ENCODE results near the gene SULT1C2. TPM values are rescaled to one million over a fixed set of nuclear protein-coding genes. Genes with fewer than 3 reads are reported as not detected.

The SULT1C2 gene
- total RNA-seq, 1 experiment from 2014 or later: 1.6 TPM

DNA sequence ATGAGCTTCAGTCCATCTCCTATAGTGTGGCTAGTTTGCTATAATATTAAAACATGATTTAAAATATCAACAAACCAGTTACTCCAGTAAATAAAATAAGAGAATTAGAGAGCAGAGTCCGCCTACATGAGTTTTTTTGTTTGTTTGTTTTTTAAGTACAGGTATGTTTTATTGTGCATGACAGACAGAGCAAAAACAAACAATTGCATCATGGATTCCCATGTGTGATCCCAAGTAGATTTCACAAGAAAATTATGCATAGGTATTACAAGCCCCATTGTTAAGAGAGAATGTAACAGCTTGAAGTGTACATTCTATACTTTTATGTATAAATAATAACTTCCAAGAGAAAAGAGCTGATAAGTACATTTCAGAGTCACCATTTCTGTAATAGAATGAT, 27.9 kb upstream of the SULT1C2 start:
- Histone ChIP-seq H3K4me1 (ENCODE audit: insufficient read depth, low read length) (no peaks in the 10 kb centered on the region), H3T11ph (ENCODE audit: low read length) (no peak overlapping the region), H4K91ac (ENCODE audit: insufficient read length, low read depth, low read length) (no peak overlapping the region), H3K56ac (ENCODE audit: insufficient read length, low read depth, low read length) (no peak overlapping the region), H3K27me3 (ENCODE audit: insufficient read depth, low read length) (no peaks in the 10 kb centered on the region), H3K18ac (ENCODE audit: insufficient read length, low read depth, low read length) (no peak overlapping the region), H3K79me1 (ENCODE audit: insufficient read depth, low read depth, low read length, poor library complexity, severe bottlenecking) (no peaks in the 10 kb centered on the region), H3K23me2 (ENCODE audit: insufficient read length, low read depth, low read length, poor library complexity, severe bottlenecking) (no peaks in the 10 kb centered on the region), H3K4ac (ENCODE audit: low read depth, low read length) (no peak overlapping the region), H2BK120ac (ENCODE audit: low read depth, low read length, poor library complexity, severe bottlenecking) (no peak overlapping the region), H4K5ac (ENCODE audit: insufficient read length, low read depth, low read length) (no peak overlapping the region), H2AK5ac (ENCODE audit: insufficient read length, low read length) (no peak overlapping the region), H2BK12ac (ENCODE audit: insufficient read length, low read depth, low read length) (no peak overlapping the region), H3K9ac (ENCODE audit: extremely low read depth, insufficient read length, low read length) (no peak overlapping the region), H3K79me2 (ENCODE audit: insufficient read depth, low read length) (no peaks in the 10 kb centered on the region), H3K27ac (ENCODE audit: insufficient read length, low read depth, low read length) (no peak overlapping the region), H3K9me3 (ENCODE audit: control insufficient read depth, low read depth, low read length) (no peaks in the 10 kb centered on the region), H2BK5ac (ENCODE audit: insufficient read length, low read length) (no peak overlapping the region), H2BK20ac (ENCODE audit: low read depth, low read length, poor library complexity, severe bottlenecking) (no peak overlapping the region), H3K14ac (ENCODE audit: insufficient read depth, low read length) (no peak overlapping the region), H2BK15ac (ENCODE audit: low read depth, low read length) (no peak overlapping the region), H3K4me2 (ENCODE audit: insufficient read depth, insufficient read length, low read length) (no peak overlapping the region), H4K20me1 (ENCODE audit: control insufficient read depth, insufficient read depth, insufficient read length) (no peaks in the 10 kb centered on the region), H4K8ac (replicated peaks; ENCODE audit: insufficient read length, low read depth, low read length) (no peak overlapping the region), H2AFZ (ENCODE audit: low read length) (no peak overlapping the region), H3K23ac (ENCODE audit: insufficient read length, low read depth, low read length) (no peak overlapping the region)
- WGBS (ENCODE audit: extremely low coverage, insufficient read length, low lambda C conversion rate): no CpG with 5 or more reads among the region's 1 CpG
- H3K9me3 Mint-ChIP-seq: peaks cover 5 to 7% of the 10 kb centered on the region in 2 experiments
- H3K4me3 Mint-ChIP-seq: no peak overlapping the region
- TF ChIP-seq, protein P1, sequence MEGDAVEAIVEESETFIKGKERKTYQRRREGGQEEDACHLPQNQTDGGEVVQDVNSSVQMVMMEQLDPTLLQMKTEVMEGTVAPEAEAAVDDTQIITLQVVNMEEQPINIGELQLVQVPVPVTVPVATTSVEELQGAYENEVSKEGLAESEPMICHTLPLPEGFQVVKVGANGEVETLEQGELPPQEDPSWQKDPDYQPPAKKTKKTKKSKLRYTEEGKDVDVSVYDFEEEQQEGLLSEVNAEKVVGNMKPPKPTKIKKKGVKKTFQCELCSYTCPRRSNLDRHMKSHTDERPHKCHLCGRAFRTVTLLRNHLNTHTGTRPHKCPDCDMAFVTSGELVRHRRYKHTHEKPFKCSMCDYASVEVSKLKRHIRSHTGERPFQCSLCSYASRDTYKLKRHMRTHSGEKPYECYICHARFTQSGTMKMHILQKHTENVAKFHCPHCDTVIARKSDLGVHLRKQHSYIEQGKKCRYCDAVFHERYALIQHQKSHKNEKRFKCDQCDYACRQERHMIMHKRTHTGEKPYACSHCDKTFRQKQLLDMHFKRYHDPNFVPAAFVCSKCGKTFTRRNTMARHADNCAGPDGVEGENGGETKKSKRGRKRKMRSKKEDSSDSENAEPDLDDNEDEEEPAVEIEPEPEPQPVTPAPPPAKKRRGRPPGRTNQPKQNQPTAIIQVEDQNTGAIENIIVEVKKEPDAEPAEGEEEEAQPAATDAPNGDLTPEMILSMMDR (conservative IDR thresholded peaks at IDR 0.05): no peak
- H3K27me3 Mint-ChIP-seq (ENCODE audit: low read depth): peaks cover 2% of the 10 kb centered on the region
- no peak overlapping the region for H3K27ac Mint-ChIP-seq
- no peak for DNase-seq
- peaks cover 15 to 27% of the 10 kb centered on the region in 2 experiments for H3K4me1 Mint-ChIP-seq
- peaks cover 0 to 14% (median 4%) of the 10 kb centered on the region in 3 experiments; a peak in 2 of 7 replicates for H3K36me3 Mint-ChIP-seq (ENCODE audit: insufficient read depth in 1 of 3, low read depth in 3 of 3)

Measured in H9 (cell line).